HEK293 (cell line): ENCODE results near the gene PLLP.

Source experiments
- CTCF ChIA-PET: fragments of 350-600 bp; formaldehyde crosslinking; extraction: SDS; loops from one replicate; lab custom pipeline; 2021; ENCODE audit warnings: antibody characterized with exemption; lab: Yijun Ruan, JAX
- POLR2A ChIA-PET: fragments of 300-600 bp; formaldehyde crosslinking; extraction: SDS; loops from one replicate; lab custom pipeline; 2020; ENCODE audit warnings: antibody characterized with exemption, inconsistent platforms; lab: Yijun Ruan, JAX
- H3K27ac ChIP-seq: fragments of 200-500 bp; sonication (Bioruptor generic); 2 replicates; pipeline ENCODE4 v1.5.1; 2014; ENCODE audit warnings: low read depth, low read length, control low read depth, inconsistent platforms; ENCODE audit errors: extremely low read depth
- H3K36me3 ChIP-seq, 2 experiments: fragments of 200-500 bp in 1 of 2; sonication (Bioruptor generic) in 1 of 2; 1 replicate in 1 of 2; 2 replicates in 1 of 2; pipeline ENCODE4 v1.5.1; 2014 to 2017; ENCODE audit warnings: inconsistent platforms in 2 of 2, low read length in 2 of 2; ENCODE audit not compliant: control insufficient read depth in 2 of 2, insufficient read depth in 1 of 2
- H3K4me1 ChIP-seq: fragments of 200-500 bp; sonication (Bioruptor generic); 2 replicates; pipeline ENCODE4 v1.5.1; 2014; ENCODE audit warnings: mild to moderate bottlenecking, low read length, inconsistent platforms; ENCODE audit not compliant: control insufficient read depth, insufficient read depth
- H3K4me3 ChIP-seq: 2 replicates; pipeline ENCODE4 v1.5.1; 2011; ENCODE audit warnings: low read depth, mild to moderate bottlenecking, control low read depth, low read length, moderate library complexity
- H3K9me3 ChIP-seq: fragments of 200-500 bp; sonication (Bioruptor generic); 2 replicates; pipeline ENCODE4 v1.5.1; 2014; ENCODE audit warnings: low read depth, low read length, inconsistent platforms; ENCODE audit not compliant: control insufficient read depth, insufficient read depth
- GLIS1 ChIP-seq: fragments of 450-650 bp; formaldehyde crosslinking; IDR thresholded peaks from 2 replicates; pipeline ENCODE4 v1.5.1; 2016; ENCODE audit warnings: missing biosample characterization, missing genetic modification characterization
- MYNN ChIP-seq: fragments of 450-650 bp; formaldehyde crosslinking; IDR thresholded peaks from 2 replicates; pipeline ENCODE4 v1.5.1; 2016; ENCODE audit warnings: missing biosample characterization, missing genetic modification characterization, borderline replicate concordance
- SALL2 ChIP-seq: fragments of 450-650 bp; formaldehyde crosslinking; IDR thresholded peaks from 2 replicates; pipeline ENCODE4 v1.5.0; 2017; ENCODE audit warnings: missing biosample characterization, mild to moderate bottlenecking, missing genetic modification characterization, borderline replicate concordance
- SCRT2 ChIP-seq: fragments of 450-650 bp; formaldehyde crosslinking; IDR thresholded peaks from 2 replicates; pipeline ENCODE4 v1.5.1; 2016; ENCODE audit warnings: missing biosample characterization, missing genetic modification characterization
- SP2 ChIP-seq: fragments of 450-650 bp; formaldehyde crosslinking; IDR thresholded peaks from 2 replicates; pipeline ENCODE4 v1.5.1; 2016; ENCODE audit warnings: missing biosample characterization, missing genetic modification characterization
- ZBTB17 ChIP-seq: fragments of 450-650 bp; formaldehyde crosslinking; IDR thresholded peaks from 2 replicates; pipeline ENCODE4 v1.5.1; 2016; ENCODE audit warnings: missing biosample characterization, missing genetic modification characterization
- ZBTB8A ChIP-seq: fragments of 450-650 bp; formaldehyde crosslinking; IDR thresholded peaks from 2 replicates; pipeline ENCODE4 v1.5.1; 2016; ENCODE audit warnings: missing biosample characterization, missing genetic modification characterization
- ZEB2 ChIP-seq: fragments of 450-650 bp; formaldehyde crosslinking; IDR thresholded peaks from 2 replicates; pipeline ENCODE4 v1.5.1; 2016; ENCODE audit warnings: missing biosample characterization, missing genetic modification characterization
- ZNF132 ChIP-seq: fragments of 450-650 bp; formaldehyde crosslinking; IDR thresholded peaks from 2 replicates; pipeline ENCODE4 v1.5.1; 2017; ENCODE audit warnings: missing biosample characterization, missing genetic modification characterization, borderline replicate concordance
- ZNF140 ChIP-seq: fragments of 450-650 bp; formaldehyde crosslinking; IDR thresholded peaks from 2 replicates; pipeline ENCODE4 v1.5.1; 2016; ENCODE audit warnings: missing biosample characterization, missing genetic modification characterization
- ZNF157 ChIP-seq: fragments of 450-650 bp; formaldehyde crosslinking; IDR thresholded peaks from 2 replicates; pipeline ENCODE4 v1.5.1; 2016; ENCODE audit warnings: missing biosample characterization, missing genetic modification characterization
- ZNF184 ChIP-seq: fragments of 450-650 bp; IDR thresholded peaks from 2 replicates; pipeline ENCODE4 v1.5.1; 2018; ENCODE audit warnings: missing biosample characterization, mild to moderate bottlenecking, missing genetic modification characterization
- ZNF202 ChIP-seq: fragments of 450-650 bp; formaldehyde crosslinking; IDR thresholded peaks from 2 replicates; pipeline ENCODE4 v1.5.1; 2016; ENCODE audit warnings: missing biosample characterization, missing genetic modification characterization, borderline replicate concordance
- ZNF221 ChIP-seq: fragments of 450-650 bp; formaldehyde crosslinking; IDR thresholded peaks from 2 replicates; pipeline ENCODE4 v1.5.1; 2017; ENCODE audit warnings: missing biosample characterization, missing genetic modification characterization, borderline replicate concordance
- ZNF335 ChIP-seq: fragments of 450-650 bp; formaldehyde crosslinking; conservative IDR thresholded peaks from 2 replicates; pipeline ENCODE4 v1.5.1; 2016; ENCODE audit warnings: missing biosample characterization, missing genetic modification characterization
- ZNF426 ChIP-seq: fragments of 450-650 bp; formaldehyde crosslinking; IDR thresholded peaks from 2 replicates; pipeline ENCODE4 v1.5.1; 2017; ENCODE audit warnings: missing biosample characterization, missing genetic modification characterization, mild to moderate bottlenecking, inconsistent platforms, moderate library complexity
- ZNF473 ChIP-seq: fragments of 450-650 bp; formaldehyde crosslinking; IDR thresholded peaks from 2 replicates; pipeline ENCODE4 v1.5.1; 2017; ENCODE audit warnings: missing biosample characterization, missing genetic modification characterization
- ZNF623 ChIP-seq: fragments of 450-650 bp; formaldehyde crosslinking; IDR thresholded peaks from 2 replicates; pipeline ENCODE4 v1.5.1; 2016; ENCODE audit warnings: missing biosample characterization, missing genetic modification characterization
- ZNF629 ChIP-seq: fragments of 450-650 bp; formaldehyde crosslinking; IDR thresholded peaks from 2 replicates; pipeline ENCODE4 v1.5.1; 2017; ENCODE audit warnings: missing biosample characterization, missing genetic modification characterization
- ZNF747 ChIP-seq: fragments of 450-650 bp; formaldehyde crosslinking; IDR thresholded peaks from 2 replicates; pipeline ENCODE4 v1.5.1; 2016; ENCODE audit warnings: missing biosample characterization, missing genetic modification characterization
- ZNF792 ChIP-seq: fragments of 450-650 bp; formaldehyde crosslinking; IDR thresholded peaks from 2 replicates; pipeline ENCODE4 v1.5.1; 2016; ENCODE audit warnings: missing biosample characterization, missing genetic modification characterization
- ZSCAN4 ChIP-seq: fragments of 450-650 bp; formaldehyde crosslinking; IDR thresholded peaks from 2 replicates; pipeline ENCODE4 v1.5.1; 2017; ENCODE audit warnings: missing biosample characterization, missing genetic modification characterization
- ZSCAN5A ChIP-seq: fragments of 450-650 bp; formaldehyde crosslinking; IDR thresholded peaks from 2 replicates; pipeline ENCODE4 v1.5.1; 2016; ENCODE audit warnings: missing biosample characterization, missing genetic modification characterization
- TF ChIP-seq, protein P1 (sequence below): fragments of 450-650 bp; formaldehyde crosslinking; IDR thresholded peaks from 2 replicates; pipeline ENCODE4 v1.5.1; 2016; ENCODE audit warnings: missing biosample characterization, missing genetic modification characterization
- TF ChIP-seq, protein P2 (sequence below): fragments of 450-650 bp; formaldehyde crosslinking; IDR thresholded peaks from 2 replicates; pipeline ENCODE4 v1.5.1; 2017; ENCODE audit warnings: missing biosample characterization, mild to moderate bottlenecking, missing genetic modification characterization, moderate library complexity

Gene PLLP

GRCh38 chr16:57234707-57235092 is 49.8 kb downstream of the PLLP start (continued):
- TF ChIP-seq, protein P1, sequence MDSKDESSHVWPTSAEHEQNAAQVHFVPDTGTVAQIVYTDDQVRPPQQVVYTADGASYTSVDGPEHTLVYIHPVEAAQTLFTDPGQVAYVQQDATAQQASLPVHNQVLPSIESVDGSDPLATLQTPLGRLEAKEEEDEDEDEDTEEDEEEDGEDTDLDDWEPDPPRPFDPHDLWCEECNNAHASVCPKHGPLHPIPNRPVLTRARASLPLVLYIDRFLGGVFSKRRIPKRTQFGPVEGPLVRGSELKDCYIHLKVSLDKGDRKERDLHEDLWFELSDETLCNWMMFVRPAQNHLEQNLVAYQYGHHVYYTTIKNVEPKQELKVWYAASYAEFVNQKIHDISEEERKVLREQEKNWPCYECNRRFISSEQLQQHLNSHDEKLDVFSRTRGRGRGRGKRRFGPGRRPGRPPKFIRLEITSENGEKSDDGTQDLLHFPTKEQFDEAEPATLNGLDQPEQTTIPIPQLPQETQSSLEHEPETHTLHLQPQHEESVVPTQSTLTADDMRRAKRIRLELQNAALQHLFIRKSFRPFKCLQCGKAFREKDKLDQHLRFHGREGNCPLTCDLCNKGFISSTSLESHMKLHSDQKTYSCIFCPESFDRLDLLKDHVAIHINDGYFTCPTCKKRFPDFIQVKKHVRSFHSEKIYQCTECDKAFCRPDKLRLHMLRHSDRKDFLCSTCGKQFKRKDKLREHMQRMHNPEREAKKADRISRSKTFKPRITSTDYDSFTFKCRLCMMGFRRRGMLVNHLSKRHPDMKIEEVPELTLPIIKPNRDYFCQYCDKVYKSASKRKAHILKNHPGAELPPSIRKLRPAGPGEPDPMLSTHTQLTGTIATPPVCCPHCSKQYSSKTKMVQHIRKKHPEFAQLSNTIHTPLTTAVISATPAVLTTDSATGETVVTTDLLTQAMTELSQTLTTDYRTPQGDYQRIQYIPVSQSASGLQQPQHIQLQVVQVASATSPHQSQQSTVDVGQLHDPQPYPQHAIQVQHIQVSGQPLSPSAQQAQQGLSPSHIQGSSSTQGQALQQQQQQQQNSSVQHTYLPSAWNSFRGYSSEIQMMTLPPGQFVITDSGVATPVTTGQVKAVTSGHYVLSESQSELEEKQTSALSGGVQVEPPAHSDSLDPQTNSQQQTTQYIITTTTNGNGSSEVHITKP (tag by site-specific recombination) = no peak
- no peak for TF ChIP-seq GLIS1 (tag by site-specific recombination)
- no peak for TF ChIP-seq MYNN (tag by site-specific recombination)
- TF ChIP-seq ZBTB8A (tag by site-specific recombination) = no peak

- H3K9me3 ChIP-seq = no peaks in the 10 kb centered on the region
- POLR2A ChIA-PET = no interaction called here
- TF ChIP-seq ZSCAN4 (tag by site-specific recombination) (no peak), ZNF747 (tag by site-specific recombination) (no peak), ZEB2 (tag by site-specific recombination) (no peak), ZNF157 (tag by site-specific recombination) (no peak), ZNF473 (tag by site-specific recombination) (no peak)
- TF ChIP-seq, all 188 proteins: peak for 0
- H3K36me3 ChIP-seq = peaks cover 17 to 77% of the 10 kb centered on the region in 2 experiments
- no peak overlapping the region for H3K27ac ChIP-seq
- peaks cover 7% of the 10 kb centered on the region; the same call in 1 of the 2 replicates for H3K4me1 ChIP-seq
- CTCF ChIA-PET = no interaction called here
- no peak overlapping the region for H3K4me3 ChIP-seq
These were observed 50.3 kb downstream of the PLLP start for GRCh38 chr16:57233944-57234706.

DNA sequence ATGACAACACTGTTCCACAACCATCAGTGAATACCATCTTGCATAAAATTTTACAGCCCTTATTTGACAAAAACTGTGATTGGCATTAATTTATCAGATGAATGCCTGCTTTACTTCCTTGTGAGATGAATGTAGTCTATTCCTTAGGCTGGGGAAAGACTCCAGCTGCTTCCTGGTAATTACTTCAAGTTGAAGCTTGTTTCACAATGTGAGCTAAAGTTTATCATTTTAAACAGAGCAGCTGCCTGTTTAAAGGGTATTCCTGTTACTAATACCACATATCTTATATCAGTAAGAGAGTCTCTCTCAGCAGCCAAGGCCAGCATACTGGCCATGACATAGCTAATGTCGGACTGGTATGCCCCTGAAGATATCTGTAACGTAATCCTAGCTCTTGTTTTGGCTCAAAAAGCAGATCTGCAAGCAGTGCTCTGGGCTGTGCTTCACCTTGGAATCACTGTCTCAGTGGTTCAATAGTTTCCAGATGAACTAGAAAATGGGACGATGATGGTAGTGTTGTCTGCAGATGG is 52.6 kb downstream of the PLLP start:
- no peaks in the 10 kb centered on the region for H3K9me3 ChIP-seq
- CTCF ChIA-PET = no interaction called here
- H3K27ac ChIP-seq = no peak overlapping the region
- no peak overlapping the region for H3K4me3 ChIP-seq
- POLR2A ChIA-PET = interaction anchor here (0.7 to 0.9 kb wide), 2 partner anchors 10 to 46 kb away, joined by 3 to 5 read pairs; partner anchors contain the start of genes PSME3IP1 and RSPRY1
- H3K4me1 ChIP-seq = peaks cover 7% of the 10 kb centered on the region; the same call in 1 of the 2 replicates
- peaks cover 25 to 83% of the 10 kb centered on the region in 2 experiments for H3K36me3 ChIP-seq
- TF ChIP-seq GLIS1 (tag by site-specific recombination) (no peak), ZNF202 (tag by site-specific recombination) (no peak), ZNF132 (tag by site-specific recombination) (no peak), ZSCAN5A (no peak), ZBTB17 (tag by site-specific recombination) (no peak), ZNF221 (no peak), ZNF140 (tag by site-specific recombination) (no peak), SALL2 (no peak), ZNF426 (tag by site-specific recombination) (no peak), ZNF335 (no peak), ZNF623 (tag by site-specific recombination) (no peak), SCRT2 (tag by site-specific recombination) (no peak), ZNF792 (tag by site-specific recombination) (no peak), ZNF629 (tag by site-specific recombination) (no peak), ZNF184 (tag by site-specific recombination) (no peak), SP2 (tag by site-specific recombination) (no peak), ZNF747 (tag by site-specific recombination) (no peak)
- TF ChIP-seq, protein P2, sequence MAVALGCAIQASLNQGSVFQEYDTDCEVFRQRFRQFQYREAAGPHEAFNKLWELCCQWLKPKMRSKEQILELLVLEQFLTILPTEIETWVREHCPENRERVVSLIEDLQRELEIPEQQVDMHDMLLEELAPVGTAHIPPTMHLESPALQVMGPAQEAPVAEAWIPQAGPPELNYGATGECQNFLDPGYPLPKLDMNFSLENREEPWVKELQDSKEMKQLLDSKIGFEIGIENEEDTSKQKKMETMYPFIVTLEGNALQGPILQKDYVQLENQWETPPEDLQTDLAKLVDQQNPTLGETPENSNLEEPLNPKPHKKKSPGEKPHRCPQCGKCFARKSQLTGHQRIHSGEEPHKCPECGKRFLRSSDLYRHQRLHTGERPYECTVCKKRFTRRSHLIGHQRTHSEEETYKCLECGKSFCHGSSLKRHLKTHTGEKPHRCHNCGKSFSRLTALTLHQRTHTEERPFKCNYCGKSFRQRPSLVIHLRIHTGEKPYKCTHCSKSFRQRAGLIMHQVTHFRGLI (tag by site-specific recombination) = no peak
